Thyroid gland (tissue), 4 donors: ENCODE measurements around the gene VASN. TPM values are rescaled to one million over a fixed set of nuclear protein-coding genes. Genes with fewer than 3 reads are reported as not detected.
"Not testable (repeated sequence)": the region's sequence is repeated elsewhere in the genome, so short reads cannot be mapped to it uniquely, and the experiment has no call there.

Experiments used
- DNase-seq, 2 donors: peaks; one replicate each; pipeline ENCODE4 v3.0.0-alpha.2; 2019
- H3K27ac ChIP-seq, 3 donors: fragments of 200-600 bp; sonication (generic); 1 replicate in 2 of 3; 2 replicates in 1 of 3; pipeline ENCODE4 v1.5.1; 2016 to 2019; ENCODE audit warnings: mild to moderate bottlenecking in 1 of 3, moderate library complexity in 1 of 3
- H3K27me3 ChIP-seq: fragments of 200-600 bp; sonication (generic); one replicate; pipeline ENCODE4 v1.5.1; 2019
- H3K36me3 ChIP-seq, 2 donors: fragments of 200-600 bp; sonication (generic); one replicate each; pipeline ENCODE4 v1.5.1; 2016 to 2019
- H3K4me1 ChIP-seq, 2 donors: fragments of 200-600 bp; sonication (generic); one replicate each; pipeline ENCODE4 v1.5.1; 2017 to 2019
- H3K4me3 ChIP-seq, 3 donors: fragments of 200-600 bp; sonication (generic); replicated peaks in 1 of 3; 1 replicate in 2 of 3; 2 replicates in 1 of 3; pipeline ENCODE4 v1.5.1; 2016; ENCODE audit warnings: mild to moderate bottlenecking in 1 of 3
- H3K9me3 ChIP-seq: fragments of 200-600 bp; sonication (generic); one replicate; pipeline ENCODE4 v1.5.1; 2017
- POLR2A ChIP-seq, 2 donors: fragments of 450-650 bp; IDR thresholded peaks; one replicate each; pipeline ENCODE4 v1.6.1; 2017; ENCODE audit warnings: antibody characterized with exemption in 2 of 2, mild to moderate bottlenecking in 2 of 2, moderate library complexity in 1 of 2
- WGBS, 2 donors: methylation state at CpG; one replicate each; pipeline ENCODE4 v1.1.5; 2017; 5-methylcytosine and 5-hydroxymethylcytosine counted together
- intact Hi-C: fragments of 100-400 bp; cut with DNase I; formaldehyde crosslinking; loops from one replicate; pipeline ENCODE4 v1.15.1; 2023
- total RNA-seq, 4 donors: library from RNA; depleted of rRNA; stranded (reverse); fragments of >200 nt; gene quantifications; one replicate each; pipeline ENCODE4 v1.2.3, GENCODE V29; 2016
- TF ChIP-seq, protein P1 (sequence below), 6 experiments: fragments of 200-600 bp in 3 of 6; fragments of 450-650 bp in 3 of 6; sonication (generic) in 3 of 6; IDR thresholded peaks; one replicate each; pipeline ENCODE4 v1.5.1; 2016 to 2019; ENCODE audit warnings: antibody characterized with exemption in 6 of 6, mild to moderate bottlenecking in 2 of 6, inconsistent platforms in 1 of 6, moderate library complexity in 1 of 6

Gene VASN
- total RNA-seq, 4 donors from 2014 or later = 21.9 to 47.0 (median 28.8) TPM

- Histone ChIP-seq H3K27ac (peak overlapping the region; percentile 34 to 81 (median 59)), H3K36me3 (no peaks in the 10 kb centered on the region), H3K27me3 (no peaks in the 10 kb centered on the region), H3K9me3 (no peaks in the 10 kb centered on the region), H3K4me1 (peaks cover 15 to 20% of the 10 kb centered on the region in 2 donors), H3K4me3 (no peak overlapping the region)
- DNase-seq = peak; percentile 73 to 84
- intact Hi-C loops = no loop called here
- 43 to 47% methylated on average over 9 to 18 of the region's 27 CpGs for WGBS, 2 donors
- no peak for TF ChIP-seq POLR2A (IDR thresholded peaks at IDR 0.05)
- TF ChIP-seq, protein P1, sequence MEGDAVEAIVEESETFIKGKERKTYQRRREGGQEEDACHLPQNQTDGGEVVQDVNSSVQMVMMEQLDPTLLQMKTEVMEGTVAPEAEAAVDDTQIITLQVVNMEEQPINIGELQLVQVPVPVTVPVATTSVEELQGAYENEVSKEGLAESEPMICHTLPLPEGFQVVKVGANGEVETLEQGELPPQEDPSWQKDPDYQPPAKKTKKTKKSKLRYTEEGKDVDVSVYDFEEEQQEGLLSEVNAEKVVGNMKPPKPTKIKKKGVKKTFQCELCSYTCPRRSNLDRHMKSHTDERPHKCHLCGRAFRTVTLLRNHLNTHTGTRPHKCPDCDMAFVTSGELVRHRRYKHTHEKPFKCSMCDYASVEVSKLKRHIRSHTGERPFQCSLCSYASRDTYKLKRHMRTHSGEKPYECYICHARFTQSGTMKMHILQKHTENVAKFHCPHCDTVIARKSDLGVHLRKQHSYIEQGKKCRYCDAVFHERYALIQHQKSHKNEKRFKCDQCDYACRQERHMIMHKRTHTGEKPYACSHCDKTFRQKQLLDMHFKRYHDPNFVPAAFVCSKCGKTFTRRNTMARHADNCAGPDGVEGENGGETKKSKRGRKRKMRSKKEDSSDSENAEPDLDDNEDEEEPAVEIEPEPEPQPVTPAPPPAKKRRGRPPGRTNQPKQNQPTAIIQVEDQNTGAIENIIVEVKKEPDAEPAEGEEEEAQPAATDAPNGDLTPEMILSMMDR (IDR thresholded peaks at IDR 0.05) = no peak
These were observed 21.0 kb downstream of the VASN start for GRCh38 chr16:4392382-4393239.

GRCh38 chr16:4393240-4393600 lies 21.6 kb downstream of the VASN start:
- Histone ChIP-seq H3K36me3 (no peaks in the 10 kb centered on the region), H3K9me3 (no peaks in the 10 kb centered on the region), H3K27ac (peak overlapping the region; percentile 34 to 81 (median 59)), H3K4me3 (no peak overlapping the region), H3K27me3 (no peaks in the 10 kb centered on the region), H3K4me1 (peaks cover 15 to 20% of the 10 kb centered on the region in 2 donors)
- intact Hi-C loops = no loop called here
- whole genome bisulfite sequencing, 2 donors = 61 to 63% methylated on average over 4 to 6 of the region's 6 CpGs
- TF ChIP-seq, protein P1 (IDR thresholded peaks at IDR 0.05) = no peak
- TF ChIP-seq POLR2A (IDR thresholded peaks at IDR 0.05) = no peak
- DNase-seq = peak; percentile 64 to 65

DNA sequence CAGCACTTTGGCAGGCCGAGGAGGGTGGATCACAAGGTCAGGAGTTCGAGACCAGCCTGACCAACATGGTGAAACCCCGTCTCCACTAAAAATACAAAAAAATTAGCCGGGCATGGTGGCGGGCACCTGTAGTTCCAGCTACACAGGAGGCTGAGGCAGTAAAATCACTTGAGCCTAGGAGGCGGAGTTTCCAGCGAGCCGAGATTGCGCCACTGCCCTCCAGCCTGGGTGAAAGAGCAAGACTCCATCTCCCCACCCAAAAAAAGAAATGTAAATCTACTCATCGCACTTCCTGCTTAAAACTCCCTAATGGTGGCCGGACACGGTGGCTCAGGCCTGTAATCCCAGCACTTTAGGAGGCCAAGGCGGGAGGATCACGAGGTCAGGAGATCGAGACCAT lies 22.2 kb downstream of the VASN start:
- DNase-seq, H3K27me3 ChIP-seq, H3K4me3 ChIP-seq, intact Hi-C loops, H3K9me3 ChIP-seq, H3K36me3 ChIP-seq: not testable (repeated sequence)
- WGBS, 2 donors = 97% methylated on average over 15 of the region's 15 CpGs
- Histone ChIP-seq H3K4me1 (peaks cover 15 to 20% of the 10 kb centered on the region in 2 donors), H3K27ac (peak overlapping the region in 1 of 3 donors; percentile 59)

DNA sequence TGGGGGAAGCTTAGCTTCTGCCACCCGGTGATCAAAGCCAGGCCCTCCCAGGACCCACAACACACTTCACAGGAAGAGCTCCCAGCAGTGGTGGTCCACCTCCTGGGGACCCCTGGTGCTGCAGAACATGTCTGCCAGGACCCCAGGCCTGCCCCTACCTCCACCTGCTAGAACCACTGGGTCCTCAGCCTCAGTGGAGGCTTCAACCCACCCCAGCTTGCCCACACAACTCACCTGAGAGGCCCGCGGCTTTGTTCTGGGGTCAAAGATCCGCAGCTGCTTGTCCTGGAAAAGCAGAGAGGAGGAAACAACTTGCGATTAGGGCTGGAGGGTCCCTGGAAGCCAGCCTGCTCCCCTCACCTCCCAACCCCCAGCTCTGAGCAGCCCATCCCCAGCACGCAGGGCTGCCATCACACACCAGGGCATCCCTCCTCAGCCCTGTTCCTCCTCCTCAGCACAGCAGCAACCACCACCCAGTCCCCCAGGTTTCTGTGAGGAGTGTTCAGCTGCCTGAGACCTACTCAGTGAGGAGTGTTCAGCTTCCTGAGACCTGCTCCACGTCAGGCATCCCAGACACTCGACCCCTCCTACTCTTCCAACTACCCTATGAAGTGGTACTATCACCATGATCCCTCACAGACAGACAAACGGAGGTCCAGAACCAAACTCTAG lies 23.5 kb downstream of the VASN start:
- H3K27me3 ChIP-seq = no peaks in the 10 kb centered on the region
- 75 to 84% methylated on average over 6 to 9 of the region's 9 CpGs for WGBS, 2 donors
- no peak overlapping the region for H3K4me3 ChIP-seq
- no peak for DNase-seq
- TF ChIP-seq, protein P1 (IDR thresholded peaks at IDR 0.05) = no peak
- no peak for TF ChIP-seq POLR2A (IDR thresholded peaks at IDR 0.05)
- H3K9me3 ChIP-seq = no peaks in the 10 kb centered on the region
- H3K4me1 ChIP-seq = peaks cover 15 to 20% of the 10 kb centered on the region in 2 donors
- no peak overlapping the region for H3K27ac ChIP-seq
- intact Hi-C loops = no loop called here
- no peaks in the 10 kb centered on the region for H3K36me3 ChIP-seq

DNA sequence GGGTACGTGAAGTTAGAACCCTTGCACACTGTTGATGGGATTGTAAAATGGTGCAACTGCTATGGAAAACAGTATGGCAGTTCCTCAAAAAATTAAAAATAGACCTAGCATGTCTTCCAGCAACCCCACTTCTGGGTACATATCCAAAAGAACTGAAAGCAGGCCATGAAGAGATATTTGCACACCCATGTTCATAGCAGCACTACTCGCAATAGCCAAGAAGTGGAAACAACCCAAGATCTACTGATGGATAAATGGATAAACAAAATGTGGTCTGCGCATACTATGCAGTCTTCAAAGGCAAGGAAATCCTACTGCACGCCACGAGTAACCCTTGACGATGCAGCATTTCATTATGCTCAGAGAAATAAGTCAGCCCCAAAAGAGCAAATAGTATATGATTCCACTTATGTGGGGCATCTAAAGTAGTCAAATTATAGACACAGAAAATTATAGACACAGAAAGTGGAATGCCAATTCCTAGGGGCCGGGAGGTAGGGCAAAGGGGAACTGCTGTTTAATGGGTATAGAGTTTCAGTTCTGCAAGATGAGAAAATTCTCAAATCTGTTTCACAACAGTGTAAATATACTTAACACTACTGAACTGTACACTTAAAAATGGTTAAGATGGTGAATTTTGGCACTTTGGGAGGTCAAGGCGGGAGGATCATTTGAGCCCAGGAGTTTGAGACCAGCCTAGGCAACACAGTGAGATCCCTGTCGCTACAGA lies 27.5 kb downstream of the VASN start:
- no peak for TF ChIP-seq POLR2A (IDR thresholded peaks at IDR 0.05)
- TF ChIP-seq, protein P1 (IDR thresholded peaks at IDR 0.05) = no peak
- Histone ChIP-seq H3K4me3 (no peak overlapping the region), H3K4me1 (peaks cover 0 to 6% of the 10 kb centered on the region in 2 donors), H3K27me3 (no peaks in the 10 kb centered on the region), H3K9me3 (no peaks in the 10 kb centered on the region), H3K36me3 (no peaks in the 10 kb centered on the region), H3K27ac (no peak overlapping the region)
- intact Hi-C loops = no loop called here
- 92 to 94% methylated on average over 9 of the region's 9 CpGs for WGBS, 2 donors
- no peak for DNase-seq
